HG02678 (cell line): Measurements from ENCODE around the gene POLR3E.

Experiments used
- ATAC-seq: cut with Tn5 transposase; IDR thresholded peaks from one replicate; pipeline ENCODE4 v1.9.1; 2021; ENCODE audit warnings: mild to moderate bottlenecking, moderate library complexity; ENCODE audit not compliant: unreplicated experiment

Gene POLR3E

GRCh38 chr16:22316411-22316811 is 19.2 kb downstream of the POLR3E start:
- no peak for ATAC-seq

GRCh38 chr16:22317001-22317530 is 19.9 kb downstream of the POLR3E start:
- no peak for ATAC-seq

- ATAC-seq, result no peak
These were observed 20.4 kb downstream of the POLR3E start for GRCh38 chr16:22317625-22318024.

GRCh38 chr16:22318690-22319358 is 21.6 kb downstream of the POLR3E start:
- ATAC-seq, result no peak

- ATAC-seq, result no peak
These were observed 23.5 kb downstream of the POLR3E start for GRCh38 chr16:22320572-22321339.

GRCh38 chr16:22321340-22322001 is 24.3 kb downstream of the POLR3E start:
- ATAC-seq, result no peak

GRCh38 chr16:22322021-22322471 is 24.8 kb downstream of the POLR3E start:
- no peak for ATAC-seq

- no peak for ATAC-seq
These were observed 25.5 kb downstream of the POLR3E start for GRCh38 chr16:22322741-22323140.

GRCh38 chr16:22323173-22323958 is 26.2 kb downstream of the POLR3E start:
- no peak for ATAC-seq

- ATAC-seq, result no peak
These were observed 27.0 kb downstream of the POLR3E start for GRCh38 chr16:22323959-22324786.

GRCh38 chr16:22324787-22325597 is 27.8 kb downstream of the POLR3E start:
- no peak for ATAC-seq

- ATAC-seq, result no peak
These were observed 28.6 kb downstream of the POLR3E start for GRCh38 chr16:22325598-22326368.

GRCh38 chr16:22326369-22326652 is 29.1 kb downstream of the POLR3E start:
- no peak for ATAC-seq

- ATAC-seq, result no peak
These were observed 29.7 kb downstream of the POLR3E start for GRCh38 chr16:22326771-22327445.

GRCh38 chr16:22327446-22327775 is 30.2 kb downstream of the POLR3E start:
- no peak for ATAC-seq

GRCh38 chr16:22328081-22328725 is 31.0 kb downstream of the POLR3E start:
- ATAC-seq, result no peak

GRCh38 chr16:22329199-22329695 is 32.0 kb downstream of the POLR3E start:
- no peak for ATAC-seq
